SK-N-SH treated with all-trans-retinoic acid at 6 μM for 48 hours (cell line): ENCODE results near the gene PLEKHF1.
A peak's percentile ranks its signal among the peaks of the same experiment; 100 is the strongest.

Experiments
- ATAC-seq: fragments of 200-7000 bp; cut with Tn5 transposase; 3 replicates; pipeline ENCODE4 v1.9.1; 2020; ENCODE audit warnings: mild to moderate bottlenecking, moderate library complexity
- ARNTL ChIP-seq: fragments of 450-650 bp; formaldehyde crosslinking; IDR thresholded peaks from 2 replicates; pipeline ENCODE4 v1.5.0; 2020; ENCODE audit warnings: low read depth, mild to moderate bottlenecking, moderate library complexity, borderline replicate concordance
- BACH2 ChIP-seq: fragments of 250-450 bp; sonication (Bioruptor Pico); IDR thresholded peaks from 2 replicates; pipeline ENCODE4 v1.9.0; 2021; ENCODE audit warnings: mild to moderate bottlenecking, borderline replicate concordance
- CSDC2 ChIP-seq: fragments of 250-450 bp; sonication (Bioruptor Pico); IDR thresholded peaks from 2 replicates; pipeline ENCODE4 v1.5.0; 2020; ENCODE audit warnings: mild to moderate bottlenecking, moderate library complexity
- CSRNP3 ChIP-seq: fragments of 250-450 bp; sonication (Bioruptor Pico); IDR thresholded peaks from 2 replicates; pipeline ENCODE4 v1.5.1; 2021; ENCODE audit warnings: mild to moderate bottlenecking, moderate library complexity
- ESRRG ChIP-seq: fragments of 250-450 bp; sonication (Bioruptor Pico); IDR thresholded peaks from 2 replicates; pipeline ENCODE4 v1.6.1; 2021; ENCODE audit warnings: mild to moderate bottlenecking
- GLIS3 ChIP-seq: fragments of 250-450 bp; sonication (Bioruptor Pico); IDR thresholded peaks from 2 replicates; pipeline ENCODE4 v1.5.0; 2020; ENCODE audit warnings: mild to moderate bottlenecking, moderate library complexity
- ISL1 ChIP-seq: fragments of 250-450 bp; sonication (Bioruptor Pico); IDR thresholded peaks from 2 replicates; pipeline ENCODE4 v2.1.2; 2022; ENCODE audit warnings: mild to moderate bottlenecking, moderate library complexity
- OSR1 ChIP-seq: fragments of 250-450 bp; sonication (Bioruptor Pico); IDR thresholded peaks from 2 replicates; pipeline ENCODE4 v1.8.0; 2022; ENCODE audit warnings: moderate library complexity, mild to moderate bottlenecking, inconsistent platforms
- PATZ1 ChIP-seq: fragments of 250-450 bp; sonication (Bioruptor Pico); IDR thresholded peaks from 2 replicates; pipeline ENCODE4 v1.8.0; 2020; ENCODE audit warnings: mild to moderate bottlenecking, moderate library complexity, borderline replicate concordance
- PPARA ChIP-seq: fragments of 250-450 bp; sonication (Bioruptor Pico); IDR thresholded peaks from 2 replicates; pipeline ENCODE4 v1.5.0; 2020; ENCODE audit warnings: mild to moderate bottlenecking, borderline replicate concordance
- RARB ChIP-seq: fragments of 250-450 bp; sonication (Bioruptor Pico); IDR thresholded peaks from 2 replicates; pipeline ENCODE4 v1.8.0; 2021; ENCODE audit warnings: mild to moderate bottlenecking, moderate library complexity
- TCF4 ChIP-seq: fragments of 250-450 bp; sonication (Bioruptor Pico); IDR thresholded peaks from 2 replicates; pipeline ENCODE4 v1.8.0; 2021; ENCODE audit warnings: mild to moderate bottlenecking, moderate library complexity, borderline replicate concordance
- TOX ChIP-seq: fragments of 250-450 bp; sonication (Bioruptor Pico); IDR thresholded peaks from 2 replicates; pipeline ENCODE4 v1.8.0; 2021; ENCODE audit warnings: mild to moderate bottlenecking, moderate library complexity, borderline replicate concordance
- ZC3H10 ChIP-seq: fragments of 250-450 bp; sonication (Bioruptor Pico); IDR thresholded peaks from 2 replicates; pipeline ENCODE4 v1.5.1; 2021; ENCODE audit warnings: mild to moderate bottlenecking, moderate library complexity
- ZFP30 ChIP-seq: fragments of 450-650 bp; formaldehyde crosslinking; IDR thresholded peaks from 2 replicates; pipeline ENCODE4 v1.5.0; 2022; ENCODE audit warnings: mild to moderate bottlenecking, moderate library complexity
- ZNF565 ChIP-seq: fragments of 450-650 bp; formaldehyde crosslinking; conservative IDR thresholded peaks from 2 replicates; pipeline ENCODE4 v1.5.0; 2020; ENCODE audit warnings: low read depth, mild to moderate bottlenecking, moderate library complexity
- ZNF70 ChIP-seq: fragments of 450-650 bp; formaldehyde crosslinking; IDR thresholded peaks from 2 replicates; pipeline ENCODE4 v1.5.0; 2020; ENCODE audit warnings: mild to moderate bottlenecking, moderate library complexity
- ZNF8 ChIP-seq: fragments of 450-650 bp; formaldehyde crosslinking; IDR thresholded peaks from 2 replicates; pipeline ENCODE4 v1.5.0; 2020; ENCODE audit warnings: mild to moderate bottlenecking, moderate library complexity
- TF ChIP-seq, protein P1 (sequence below): fragments of 250-450 bp; sonication (Bioruptor Pico); IDR thresholded peaks from 2 replicates; pipeline ENCODE4 v1.5.1; 2020; ENCODE audit warnings: low read depth, mild to moderate bottlenecking, moderate library complexity
- TF ChIP-seq, protein P2 (sequence below): fragments of 250-450 bp; sonication (Bioruptor Pico); IDR thresholded peaks from 2 replicates; pipeline ENCODE4 v1.8.0; 2021; ENCODE audit warnings: low read depth, mild to moderate bottlenecking, moderate library complexity, borderline replicate concordance
- TF ChIP-seq, protein P3 (sequence below): fragments of 250-450 bp; sonication (Bioruptor Pico); IDR thresholded peaks from 2 replicates; pipeline ENCODE4 v1.5.0; 2020; ENCODE audit warnings: mild to moderate bottlenecking, moderate library complexity

Gene PLEKHF1

GRCh38 chr19:29694669-29695627, 29.7 kb downstream of the PLEKHF1 start:
- no peak for TF ChIP-seq CSDC2 (CRISPR knock-in tag)
- TF ChIP-seq BACH2 (CRISPR knock-in tag): no peak
- peak; percentile 88 for TF ChIP-seq ZNF8 (CRISPR knock-in tag)
- TF ChIP-seq ESRRG (CRISPR knock-in tag): no peak
- TF ChIP-seq ZNF565 (CRISPR knock-in tag): no peak
- TF ChIP-seq ZFP30: no peak
- TF ChIP-seq, protein P1, sequence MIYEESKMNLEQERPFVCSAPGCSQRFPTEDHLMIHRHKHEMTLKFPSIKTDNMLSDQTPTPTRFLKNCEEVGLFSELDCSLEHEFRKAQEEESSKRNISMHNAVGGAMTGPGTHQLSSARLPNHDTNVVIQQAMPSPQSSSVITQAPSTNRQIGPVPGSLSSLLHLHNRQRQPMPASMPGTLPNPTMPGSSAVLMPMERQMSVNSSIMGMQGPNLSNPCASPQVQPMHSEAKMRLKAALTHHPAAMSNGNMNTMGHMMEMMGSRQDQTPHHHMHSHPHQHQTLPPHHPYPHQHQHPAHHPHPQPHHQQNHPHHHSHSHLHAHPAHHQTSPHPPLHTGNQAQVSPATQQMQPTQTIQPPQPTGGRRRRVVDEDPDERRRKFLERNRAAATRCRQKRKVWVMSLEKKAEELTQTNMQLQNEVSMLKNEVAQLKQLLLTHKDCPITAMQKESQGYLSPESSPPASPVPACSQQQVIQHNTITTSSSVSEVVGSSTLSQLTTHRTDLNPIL (CRISPR knock-in tag): no peak
- TF ChIP-seq TCF4 (CRISPR knock-in tag): peak; percentile 55; the same call in 1 of the 2 replicates
- TF ChIP-seq, protein P2, sequence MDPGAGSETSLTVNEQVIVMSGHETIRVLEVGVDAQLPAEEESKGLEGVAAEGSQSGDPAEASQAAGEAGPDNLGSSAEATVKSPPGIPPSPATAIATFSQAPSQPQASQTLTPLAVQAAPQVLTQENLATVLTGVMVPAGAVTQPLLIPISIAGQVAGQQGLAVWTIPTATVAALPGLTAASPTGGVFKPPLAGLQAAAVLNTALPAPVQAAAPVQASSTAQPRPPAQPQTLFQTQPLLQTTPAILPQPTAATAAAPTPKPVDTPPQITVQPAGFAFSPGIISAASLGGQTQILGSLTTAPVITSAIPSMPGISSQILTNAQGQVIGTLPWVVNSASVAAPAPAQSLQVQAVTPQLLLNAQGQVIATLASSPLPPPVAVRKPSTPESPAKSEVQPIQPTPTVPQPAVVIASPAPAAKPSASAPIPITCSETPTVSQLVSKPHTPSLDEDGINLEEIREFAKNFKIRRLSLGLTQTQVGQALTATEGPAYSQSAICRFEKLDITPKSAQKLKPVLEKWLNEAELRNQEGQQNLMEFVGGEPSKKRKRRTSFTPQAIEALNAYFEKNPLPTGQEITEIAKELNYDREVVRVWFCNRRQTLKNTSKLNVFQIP (CRISPR knock-in tag): no peak
- TF ChIP-seq, all 23 proteins: peak for 2
- ATAC-seq: peak; percentile 100

DNA sequence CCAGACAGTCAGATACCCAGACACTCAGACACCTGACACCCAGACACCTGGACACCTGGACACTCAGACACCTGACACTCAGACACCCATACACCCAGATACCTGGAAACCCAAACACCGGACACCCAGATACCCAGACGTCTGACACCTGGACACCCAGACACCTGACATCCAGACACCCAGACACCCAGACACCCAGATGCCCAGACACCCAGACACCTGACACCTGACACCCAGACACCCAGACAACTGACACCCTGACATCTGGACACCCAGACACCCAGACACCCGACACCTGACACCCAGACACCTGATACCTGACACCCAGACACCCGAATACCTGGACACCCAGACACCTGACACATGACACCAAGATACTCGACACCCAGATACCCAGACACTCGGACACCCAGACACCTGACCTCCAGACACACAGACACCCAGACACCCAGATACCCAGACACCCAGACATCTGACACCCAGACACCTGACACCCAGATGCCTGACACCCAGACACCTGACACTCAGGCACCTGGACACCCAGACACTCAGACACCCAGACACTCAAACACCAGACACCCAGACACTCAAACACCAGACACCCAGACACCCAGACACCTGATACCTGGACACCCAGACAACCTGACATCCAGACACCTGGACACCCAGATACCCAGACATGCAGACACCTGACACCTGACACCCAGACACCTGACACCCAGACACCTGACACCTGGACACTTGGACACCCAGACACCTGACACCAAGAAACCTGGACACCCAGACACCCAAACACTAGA, 30.7 kb downstream of the PLEKHF1 start:
- TF ChIP-seq ESRRG (CRISPR knock-in tag) (no peak), ZC3H10 (CRISPR knock-in tag) (no peak), ZNF565 (CRISPR knock-in tag) (no peak), CSRNP3 (CRISPR knock-in tag) (no peak), ISL1 (no peak), ZNF70 (CRISPR knock-in tag) (no peak), BACH2 (CRISPR knock-in tag) (no peak), RARB (CRISPR knock-in tag) (no peak), OSR1 (CRISPR knock-in tag) (no peak), ZNF8 (CRISPR knock-in tag) (no peak), TOX (CRISPR knock-in tag) (no peak), ARNTL (CRISPR knock-in tag) (no peak), PATZ1 (CRISPR knock-in tag) (no peak), CSDC2 (CRISPR knock-in tag) (no peak), ZFP30 (no peak), GLIS3 (CRISPR knock-in tag) (no peak), PPARA (CRISPR knock-in tag) (no peak)
- TF ChIP-seq, protein P3, sequence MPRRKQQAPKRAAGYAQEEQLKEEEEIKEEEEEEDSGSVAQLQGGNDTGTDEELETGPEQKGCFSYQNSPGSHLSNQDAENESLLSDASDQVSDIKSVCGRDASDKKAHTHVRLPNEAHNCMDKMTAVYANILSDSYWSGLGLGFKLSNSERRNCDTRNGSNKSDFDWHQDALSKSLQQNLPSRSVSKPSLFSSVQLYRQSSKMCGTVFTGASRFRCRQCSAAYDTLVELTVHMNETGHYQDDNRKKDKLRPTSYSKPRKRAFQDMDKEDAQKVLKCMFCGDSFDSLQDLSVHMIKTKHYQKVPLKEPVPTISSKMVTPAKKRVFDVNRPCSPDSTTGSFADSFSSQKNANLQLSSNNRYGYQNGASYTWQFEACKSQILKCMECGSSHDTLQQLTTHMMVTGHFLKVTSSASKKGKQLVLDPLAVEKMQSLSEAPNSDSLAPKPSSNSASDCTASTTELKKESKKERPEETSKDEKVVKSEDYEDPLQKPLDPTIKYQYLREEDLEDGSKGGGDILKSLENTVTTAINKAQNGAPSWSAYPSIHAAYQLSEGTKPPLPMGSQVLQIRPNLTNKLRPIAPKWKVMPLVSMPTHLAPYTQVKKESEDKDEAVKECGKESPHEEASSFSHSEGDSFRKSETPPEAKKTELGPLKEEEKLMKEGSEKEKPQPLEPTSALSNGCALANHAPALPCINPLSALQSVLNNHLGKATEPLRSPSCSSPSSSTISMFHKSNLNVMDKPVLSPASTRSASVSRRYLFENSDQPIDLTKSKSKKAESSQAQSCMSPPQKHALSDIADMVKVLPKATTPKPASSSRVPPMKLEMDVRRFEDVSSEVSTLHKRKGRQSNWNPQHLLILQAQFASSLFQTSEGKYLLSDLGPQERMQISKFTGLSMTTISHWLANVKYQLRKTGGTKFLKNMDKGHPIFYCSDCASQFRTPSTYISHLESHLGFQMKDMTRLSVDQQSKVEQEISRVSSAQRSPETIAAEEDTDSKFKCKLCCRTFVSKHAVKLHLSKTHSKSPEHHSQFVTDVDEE (CRISPR knock-in tag): no peak
- TF ChIP-seq, protein P2 (CRISPR knock-in tag): no peak
- TF ChIP-seq, all 23 proteins: peak for 0
- no peak for ATAC-seq
